ENCODE measurements around the gene SAA4. TPM values are rescaled to one million over a fixed set of nuclear protein-coding genes. Genes with fewer than 3 reads are reported as not detected.
"Not testable (repeated sequence)": the region's sequence is repeated elsewhere in the genome, so short reads cannot be mapped to it uniquely, and the experiment has no call there.

Gene SAA4
- total RNA-seq, 1 donor from 2014 or later: not detected

DNA sequence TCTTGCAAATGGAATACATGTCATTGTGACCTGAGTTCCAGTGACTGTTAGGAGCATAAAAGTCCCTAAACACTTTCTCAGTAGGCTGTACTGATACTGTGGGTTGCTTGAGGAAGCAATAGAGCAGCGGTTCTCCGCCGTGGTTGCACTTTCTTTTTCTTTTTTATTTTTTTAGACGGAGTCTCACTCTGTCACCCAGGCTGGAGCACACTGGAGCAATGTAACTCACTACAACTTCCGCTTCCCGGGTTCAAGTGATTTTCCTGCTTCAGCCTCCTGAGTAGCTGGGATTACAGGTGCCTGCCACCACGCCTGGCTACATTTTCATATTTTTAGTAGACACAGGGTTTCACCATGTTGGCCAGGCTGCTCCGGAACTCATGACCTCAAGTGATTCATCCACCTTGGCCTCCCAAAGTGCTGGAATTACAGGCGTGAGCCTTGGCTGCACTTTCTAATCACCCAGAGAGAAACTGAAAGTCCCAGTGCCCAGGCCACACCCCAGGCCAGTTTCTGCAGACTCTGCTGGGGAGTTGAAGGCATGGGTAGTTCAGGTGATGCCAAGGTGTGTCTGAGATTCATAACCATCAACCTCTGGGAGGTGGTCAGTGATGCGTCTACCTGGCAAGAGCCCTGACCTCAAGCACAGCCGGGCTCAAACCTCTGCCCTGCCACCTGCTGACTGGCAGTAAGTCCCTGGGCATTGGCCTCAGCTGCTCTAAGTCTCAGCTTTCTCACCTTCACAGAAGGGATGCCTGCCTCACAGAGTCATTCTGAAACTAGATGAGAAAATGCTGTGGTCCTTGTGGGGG lies 10.0 kb upstream of the SAA4 start:
- DNase-seq: not testable (repeated sequence)

DNA sequence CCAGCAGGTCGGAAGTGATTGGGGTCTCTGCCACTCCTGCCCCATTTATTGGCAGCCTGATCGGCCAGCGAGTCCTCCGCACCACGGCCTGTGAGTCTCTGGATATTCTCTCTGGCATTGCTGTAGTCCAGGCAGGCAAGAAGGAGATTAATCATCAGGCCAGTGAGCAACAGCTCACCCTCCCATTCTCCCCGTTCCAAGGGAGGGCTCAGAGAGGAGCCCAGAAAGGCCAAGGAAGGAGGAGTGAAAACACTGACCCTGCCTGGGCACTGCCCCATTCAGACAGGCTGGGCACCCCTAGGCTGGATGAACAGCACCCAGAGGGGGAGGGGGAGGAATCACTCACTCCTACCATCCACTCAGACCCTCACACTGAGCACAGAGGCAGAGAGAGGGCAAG lies 8.8 kb upstream of the SAA4 start:
- no peak for DNase-seq

DNA sequence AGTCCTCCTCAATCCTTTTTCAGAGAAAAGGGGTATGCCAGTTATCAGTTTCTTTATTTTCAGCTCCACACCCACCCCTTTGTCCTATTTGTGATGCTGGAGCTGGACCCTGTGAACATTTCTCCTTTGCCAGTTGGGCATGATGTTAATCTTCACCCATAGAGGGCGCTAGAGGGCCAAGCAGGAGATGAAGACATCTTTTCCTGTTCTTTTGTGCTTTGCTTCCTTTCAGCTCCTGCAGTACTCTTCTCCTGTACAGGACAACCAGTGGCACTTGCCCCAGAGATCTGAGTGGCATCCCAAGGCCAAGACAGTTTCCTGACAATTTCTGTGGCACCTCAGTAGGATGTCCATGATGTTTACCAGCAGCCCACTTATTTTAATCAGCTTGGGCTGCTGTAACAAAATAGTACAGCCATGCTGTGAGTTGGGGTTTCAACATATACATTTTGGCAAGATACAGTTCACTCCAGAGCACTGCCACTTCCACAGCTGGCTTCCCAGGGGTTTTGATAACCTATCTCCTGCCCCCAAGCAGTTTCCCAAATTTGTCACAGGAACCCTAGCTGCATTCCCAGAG lies 7.3 kb upstream of the SAA4 start:
- no peak for DNase-seq

DNA sequence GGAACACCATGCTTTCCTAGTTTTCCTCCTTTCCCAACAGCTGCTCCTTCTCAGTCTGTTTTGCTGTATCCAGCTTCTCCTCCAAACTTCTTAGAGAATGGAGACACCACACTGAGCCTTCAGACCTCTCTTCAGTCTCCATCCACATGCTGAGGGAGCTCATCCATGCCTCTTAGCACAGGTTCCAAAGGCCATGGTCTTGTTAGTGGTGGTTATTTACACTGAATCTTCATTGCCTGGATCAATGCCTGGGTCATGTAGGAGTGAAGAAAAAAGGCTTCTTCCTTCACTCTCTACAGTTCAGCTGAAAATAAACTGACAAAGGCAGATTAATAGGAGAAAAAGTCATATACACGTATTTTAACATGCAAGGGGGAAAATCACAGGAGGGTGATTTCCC lies 3.1 kb upstream of the SAA4 start:
- DNase-seq: no peak

DNA sequence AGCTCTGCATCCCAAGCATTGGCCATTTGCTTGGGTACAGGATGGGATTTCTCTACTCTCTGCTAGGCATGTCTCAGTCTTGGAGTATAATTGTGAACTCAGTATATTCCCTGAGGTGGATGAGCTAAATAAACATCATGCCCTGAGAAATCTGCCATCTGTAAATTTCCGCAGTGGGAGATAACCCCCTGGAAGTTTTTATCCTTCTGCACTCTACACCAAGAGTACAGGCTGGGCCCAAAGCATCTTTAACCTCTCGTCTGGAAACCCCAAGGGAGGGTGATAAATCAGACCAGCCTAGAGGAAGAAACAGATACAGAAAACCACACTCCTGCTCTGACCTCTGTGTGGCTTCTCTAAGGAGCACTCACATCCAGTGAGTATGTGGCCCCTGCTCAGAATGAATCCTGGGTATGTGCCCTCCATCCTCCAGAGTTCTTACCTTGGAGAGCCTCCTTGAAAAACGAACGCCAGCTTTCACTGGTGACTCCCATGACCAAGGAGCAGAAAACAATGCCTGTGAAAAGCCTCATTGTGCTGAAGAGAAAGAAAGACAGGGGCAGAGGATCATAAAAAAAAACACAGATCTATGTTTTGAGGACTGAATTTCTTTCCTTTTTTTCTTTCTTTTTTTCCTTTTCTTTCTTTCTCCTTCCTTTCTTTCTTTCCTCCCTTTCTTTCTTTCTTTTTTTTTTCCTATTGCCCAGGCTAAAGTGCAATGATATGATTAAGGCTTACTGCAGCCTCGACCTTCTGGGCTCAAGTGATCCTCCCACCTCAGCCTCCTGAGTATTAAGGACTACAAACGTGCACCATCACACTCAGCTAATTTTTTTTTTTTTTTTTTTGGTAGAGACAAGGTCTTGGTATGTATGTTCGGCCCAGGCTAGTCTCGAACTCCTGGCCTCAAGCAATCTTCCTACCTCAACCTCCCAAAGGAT lies 938 bp downstream of the SAA4 start:
- DNase-seq: no peak

DNA sequence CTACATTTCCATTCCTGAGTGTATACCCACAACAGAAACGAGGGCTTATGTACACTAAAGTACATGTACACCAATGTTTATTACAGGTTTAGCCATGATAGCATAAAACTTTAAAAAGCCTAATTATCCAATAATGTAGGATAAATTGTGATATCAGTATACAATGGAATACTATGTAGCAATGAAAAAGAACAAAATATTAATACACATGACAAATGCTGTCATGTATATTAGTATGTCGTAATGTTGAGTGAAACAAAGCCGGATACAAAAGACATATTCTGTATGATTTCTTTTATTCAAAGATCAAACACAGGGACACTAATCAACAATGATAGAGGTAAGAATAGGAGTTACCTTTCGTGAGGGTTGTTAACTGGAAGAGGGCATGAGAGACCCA lies 2.7 kb downstream of the SAA4 start:
- DNase-seq: no peak

DNA sequence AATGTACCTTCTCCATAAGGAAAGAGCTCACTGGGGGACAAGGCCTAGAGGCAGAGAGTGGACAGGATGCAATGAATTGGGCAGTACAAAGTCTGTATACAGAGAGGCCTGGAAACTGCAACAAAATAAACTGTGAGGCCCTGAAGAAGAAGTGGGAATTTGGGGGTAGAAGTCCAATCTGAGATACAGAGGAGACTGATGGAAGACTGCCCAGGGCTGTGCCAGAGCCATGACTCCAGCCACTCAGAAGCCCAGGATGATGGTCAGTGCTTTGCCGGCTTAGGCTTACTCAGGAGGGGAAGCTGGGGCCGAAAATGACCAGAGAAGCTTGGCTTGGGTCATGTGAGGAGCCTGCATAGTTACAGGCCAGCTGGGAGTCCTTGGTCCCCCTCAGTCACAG lies 5.7 kb downstream of the SAA4 start:
- no peak for DNase-seq

DNA sequence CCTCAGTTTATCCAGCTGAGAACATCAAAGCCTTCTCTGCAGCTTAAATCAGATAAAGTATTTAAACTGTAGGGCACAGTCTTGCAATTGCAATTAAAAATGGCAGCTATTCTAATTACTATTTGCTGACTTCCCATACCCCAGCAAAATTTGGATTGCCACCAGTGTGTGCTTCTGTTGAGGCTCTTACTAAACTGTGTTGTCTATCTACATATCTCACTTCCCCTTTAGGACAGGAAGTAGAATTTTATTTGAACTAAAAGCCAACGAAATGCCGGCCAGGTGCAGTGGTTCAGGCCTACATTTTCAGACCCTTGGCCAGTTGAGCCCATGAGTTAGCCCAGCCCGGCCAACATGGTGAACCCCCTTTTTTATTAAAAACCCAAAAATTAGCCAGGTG lies 7.1 kb downstream of the SAA4 start:
- DNase-seq: no peak

DNA sequence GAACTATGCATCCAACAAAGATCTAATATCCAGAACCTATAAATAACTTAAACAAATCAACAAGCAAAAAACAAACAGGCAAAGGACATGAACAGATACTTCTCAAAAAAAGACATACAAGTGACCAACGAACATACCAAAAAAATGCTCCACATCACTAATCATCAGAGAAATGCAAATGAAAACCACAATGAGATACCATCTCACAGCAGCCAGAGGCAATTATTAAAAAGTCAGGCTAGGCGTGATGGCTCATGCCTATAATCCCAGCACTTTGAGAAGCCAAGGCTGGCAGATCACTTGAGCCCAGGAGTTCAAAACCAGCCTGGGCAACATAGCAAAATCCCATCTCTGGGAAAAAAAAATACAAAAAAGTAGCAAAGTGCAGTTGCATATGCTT lies 10.7 kb downstream of the SAA4 start:
- DNase-seq: no peak

DNA sequence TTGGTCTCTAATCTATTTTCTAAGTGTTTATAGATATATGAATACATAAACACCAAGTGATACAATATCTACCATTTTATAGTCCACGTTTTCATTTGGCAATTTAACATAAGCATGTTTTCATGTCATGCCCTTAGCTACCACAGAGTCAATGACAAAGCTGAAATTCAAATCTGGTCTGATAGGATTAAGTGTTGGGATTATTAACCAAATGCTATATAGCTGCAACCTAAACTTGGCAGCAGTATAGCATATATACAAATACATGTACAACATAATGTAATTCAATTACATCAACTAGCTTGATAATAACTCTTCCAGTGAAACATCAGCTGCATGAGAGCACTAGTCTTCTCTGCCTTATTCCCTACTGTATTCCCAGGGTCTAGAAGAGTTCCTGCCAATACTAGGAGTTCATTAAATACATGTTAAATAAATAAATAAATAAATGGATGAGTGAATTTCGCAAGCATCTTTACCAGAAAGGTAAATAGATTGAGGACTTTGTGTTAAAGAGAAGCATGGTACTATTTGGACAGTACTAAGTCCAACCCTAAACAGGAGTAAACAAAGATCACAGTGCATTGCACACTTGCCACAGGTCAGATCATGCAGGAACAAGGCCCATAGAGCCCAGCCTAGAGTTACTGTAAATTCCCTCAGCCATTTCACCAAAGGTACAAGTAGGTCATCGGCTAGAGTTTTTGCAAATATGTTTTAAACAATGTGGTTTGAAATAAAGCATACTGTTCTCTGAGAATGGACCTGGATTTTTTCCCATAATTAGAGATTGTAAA lies 12.8 kb downstream of the SAA4 start:
- no peak for DNase-seq

DNA sequence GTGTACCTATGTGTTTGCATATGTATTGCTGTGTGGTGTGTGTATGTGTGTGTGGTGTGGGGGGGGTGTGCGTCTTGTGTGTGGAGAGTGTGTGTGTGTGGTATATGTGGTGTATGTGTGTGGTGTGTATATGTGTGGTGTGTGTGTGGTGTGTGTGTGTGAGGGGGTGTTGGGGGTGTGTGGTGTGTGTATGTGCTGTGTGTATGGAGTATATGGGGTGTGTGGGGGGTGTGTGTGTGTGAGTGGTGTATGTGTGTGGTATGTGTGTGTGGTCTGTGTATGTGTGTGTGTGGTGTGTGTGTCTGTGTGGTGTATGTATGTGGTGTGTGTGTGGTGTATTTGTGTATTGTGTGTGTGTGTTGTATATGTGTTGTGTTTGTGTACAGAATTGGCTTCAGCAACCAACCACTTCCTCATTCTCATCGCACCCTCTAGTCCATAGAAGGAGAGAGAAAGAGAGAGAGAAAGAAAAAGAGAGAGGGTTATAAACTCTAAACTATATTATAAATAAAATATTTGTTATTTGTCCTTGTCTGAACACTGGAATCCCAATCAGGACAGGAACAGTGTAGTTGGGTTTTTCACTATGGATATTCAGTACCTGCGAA lies 13.7 kb downstream of the SAA4 start:
- no peak for DNase-seq

DNA sequence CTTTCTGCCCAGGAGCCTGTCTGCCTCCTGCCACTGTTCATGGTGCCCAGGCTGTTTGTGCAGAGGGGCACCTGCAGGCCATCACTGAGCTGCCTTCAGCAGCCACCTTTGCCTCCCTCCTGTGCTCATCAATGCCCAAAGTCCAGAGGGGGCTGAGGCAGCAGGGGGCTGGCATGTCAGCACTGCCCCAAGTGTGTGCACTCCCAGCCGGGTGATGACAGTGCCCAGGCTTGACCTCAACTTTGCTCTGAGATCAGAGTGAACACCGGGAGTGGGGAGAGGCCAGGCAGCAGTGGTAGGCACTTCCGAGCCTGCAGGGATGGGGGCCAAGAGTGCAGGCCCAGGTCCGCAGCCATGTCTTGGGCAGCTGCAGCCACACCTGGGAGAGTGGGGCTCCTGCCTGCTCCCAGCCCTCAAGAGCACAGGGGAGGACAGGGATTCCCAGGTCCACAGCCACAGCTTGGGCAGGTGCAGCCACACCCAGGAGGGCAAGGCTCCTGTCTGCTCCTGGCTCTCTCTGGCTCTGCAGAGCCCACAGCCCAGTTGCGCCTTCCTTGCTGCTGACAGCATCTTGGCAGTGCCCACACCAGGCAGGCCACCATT lies 15.2 kb downstream of the SAA4 start:
- DNase-seq: no peak

DNA sequence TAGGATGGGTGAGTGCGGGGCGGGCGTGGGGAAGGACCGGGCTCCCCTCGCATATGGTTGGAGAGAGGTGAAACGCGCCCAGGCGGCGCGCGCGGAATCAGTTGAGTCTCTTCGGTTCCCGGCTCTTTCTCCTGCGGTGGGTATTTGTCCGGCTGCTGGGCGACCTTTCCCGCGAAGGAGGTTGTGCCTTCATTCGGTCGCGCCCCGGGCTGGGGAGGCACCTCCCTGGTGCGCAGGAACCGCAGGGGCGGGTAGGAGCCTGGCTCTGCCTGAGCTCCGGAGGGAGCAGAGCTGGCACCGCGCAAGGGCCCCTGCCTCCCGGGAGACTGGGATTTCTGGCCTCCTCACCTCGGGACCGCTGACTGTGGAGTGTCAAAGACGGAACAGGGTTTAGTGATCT lies 27.5 kb downstream of the SAA4 start:
- no peak for DNase-seq

DNA sequence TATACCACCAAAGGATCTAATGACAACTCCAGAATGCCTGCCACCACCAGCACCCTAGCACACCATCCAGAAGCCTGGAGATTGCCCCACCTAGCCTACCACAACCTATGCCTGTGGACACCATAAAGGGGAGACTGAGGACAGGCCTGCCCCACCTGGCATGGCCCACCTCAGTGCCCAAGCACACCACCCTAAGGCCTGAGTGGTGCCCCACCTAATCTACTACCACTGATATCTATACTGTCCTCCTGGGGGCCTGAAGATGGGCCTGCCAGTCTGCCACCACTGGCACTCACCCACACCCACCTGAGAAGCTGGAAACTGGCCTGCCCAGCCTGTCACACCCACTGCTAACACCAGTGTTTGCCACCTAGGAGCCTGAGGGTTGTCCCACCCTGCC lies 31.8 kb downstream of the SAA4 start:
- DNase-seq: no peak

DNA sequence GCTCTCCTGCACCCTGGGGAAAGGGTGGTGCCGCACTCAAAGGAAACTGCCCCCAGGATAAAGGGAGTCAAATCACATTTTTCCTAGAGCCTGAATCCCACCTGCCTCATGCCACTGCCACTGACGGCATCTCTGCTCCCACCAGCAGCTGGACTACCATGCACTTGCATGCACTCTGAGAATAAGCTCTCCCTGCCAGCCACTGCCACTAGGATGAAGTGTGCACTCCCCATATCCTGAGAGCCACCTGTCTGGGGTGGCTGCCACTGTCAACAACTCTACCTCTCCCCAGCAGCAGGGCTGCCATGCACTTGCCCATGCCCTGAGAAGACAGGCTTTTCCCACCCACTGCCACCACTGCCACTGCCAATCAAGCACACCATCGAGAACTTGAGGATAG lies 32.4 kb downstream of the SAA4 start:
- DNase-seq: no peak

DNA sequence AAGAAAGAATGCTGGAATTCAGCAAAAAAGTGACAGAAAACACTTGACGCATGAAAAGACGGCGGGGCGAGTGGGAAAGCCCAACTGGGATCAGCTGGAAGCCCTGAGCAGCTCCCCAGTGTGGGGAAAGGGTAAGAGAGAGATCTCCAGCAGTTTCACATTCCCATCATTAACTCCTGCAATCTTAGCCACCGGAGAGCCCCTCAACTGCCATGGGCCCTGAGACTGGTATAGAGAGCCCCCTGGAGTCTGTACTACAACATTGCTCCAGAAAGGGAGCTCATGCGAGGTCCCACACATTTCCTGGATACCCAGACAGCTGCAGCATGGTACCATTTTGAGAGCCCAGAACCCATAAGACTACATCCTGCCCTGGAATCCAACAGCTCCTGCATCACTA lies 32.9 kb downstream of the SAA4 start:
- no peak for DNase-seq

DNA sequence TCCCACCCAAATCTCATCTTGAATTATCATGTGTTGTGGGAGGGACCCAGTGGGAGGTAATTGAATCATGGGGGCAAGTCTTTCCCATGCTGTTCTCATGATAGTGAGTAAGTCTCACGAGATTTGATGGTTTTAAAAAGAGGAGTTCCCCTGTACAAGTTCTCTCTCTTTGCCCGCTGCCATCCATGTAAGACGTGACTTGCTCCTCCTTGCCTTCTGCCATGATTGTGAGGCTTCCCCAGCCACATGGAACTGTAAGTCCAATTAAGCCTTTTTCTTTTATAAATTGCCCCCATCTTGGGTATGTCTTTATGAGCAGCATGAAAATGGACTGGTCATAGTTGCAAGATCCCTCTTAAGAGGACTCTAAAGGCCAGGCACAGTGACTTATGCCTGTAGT lies 38.9 kb downstream of the SAA4 start:
- DNase-seq: not testable (repeated sequence)

DNA sequence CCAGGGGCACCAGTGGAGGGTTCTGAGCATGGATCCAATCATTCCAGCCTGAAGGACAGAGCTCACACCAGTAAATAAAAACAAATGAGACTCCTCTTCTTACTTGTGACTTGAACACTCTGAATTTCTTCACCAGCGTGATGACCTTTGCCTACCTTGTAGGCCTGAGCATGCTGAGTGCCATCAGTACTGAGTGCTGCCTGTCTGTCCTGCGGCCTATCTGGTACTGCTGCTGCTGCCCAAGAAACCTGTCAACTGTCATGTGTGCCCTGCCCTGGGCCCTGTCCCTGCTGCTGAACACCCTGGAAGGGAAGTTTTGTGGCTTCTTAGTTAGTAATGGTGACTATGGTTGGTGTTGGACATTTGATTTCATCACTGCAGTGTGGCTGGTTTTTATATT lies 40.1 kb downstream of the SAA4 start:
- DNase-seq: no peak

DNA sequence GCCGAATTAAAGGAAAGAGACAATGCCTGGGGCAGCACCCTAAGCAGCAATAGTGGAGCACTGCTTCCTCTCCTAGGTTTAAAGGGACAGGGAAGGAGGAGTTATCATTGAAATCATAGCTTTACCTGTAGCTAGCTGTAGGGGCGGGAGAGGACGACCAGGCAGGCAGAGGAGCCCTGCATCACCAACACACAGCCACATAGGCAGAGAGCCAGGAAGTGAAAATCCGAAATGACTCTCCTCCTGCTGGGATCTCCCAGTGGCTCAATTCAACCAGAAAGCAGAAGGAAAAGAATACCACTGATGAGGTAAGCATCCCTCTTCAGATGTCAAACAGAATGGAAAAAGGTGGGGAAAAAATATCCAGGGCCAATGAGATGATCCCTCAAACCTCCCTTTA lies 43.6 kb downstream of the SAA4 start:
- DNase-seq: no peak

DNA sequence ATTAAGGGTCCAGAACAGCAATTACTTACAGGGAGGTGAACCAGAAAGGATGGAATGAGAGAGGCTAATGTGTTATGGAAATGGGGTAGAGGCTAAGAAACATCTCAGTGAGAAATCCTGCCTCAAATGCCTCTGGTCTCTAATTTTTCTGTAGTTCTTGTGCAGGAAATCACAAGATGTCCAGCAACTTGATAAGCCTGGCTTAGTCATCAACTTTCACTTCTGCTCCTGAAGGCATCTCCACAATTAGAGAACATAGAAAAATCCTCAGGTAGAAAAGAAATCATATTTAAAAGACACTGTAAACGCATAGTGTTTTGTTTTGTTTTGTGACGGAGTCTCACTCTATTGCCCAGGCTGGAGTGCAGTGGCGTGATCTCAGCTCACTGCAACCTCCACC lies 45.2 kb downstream of the SAA4 start:
- DNase-seq: no peak

DNA sequence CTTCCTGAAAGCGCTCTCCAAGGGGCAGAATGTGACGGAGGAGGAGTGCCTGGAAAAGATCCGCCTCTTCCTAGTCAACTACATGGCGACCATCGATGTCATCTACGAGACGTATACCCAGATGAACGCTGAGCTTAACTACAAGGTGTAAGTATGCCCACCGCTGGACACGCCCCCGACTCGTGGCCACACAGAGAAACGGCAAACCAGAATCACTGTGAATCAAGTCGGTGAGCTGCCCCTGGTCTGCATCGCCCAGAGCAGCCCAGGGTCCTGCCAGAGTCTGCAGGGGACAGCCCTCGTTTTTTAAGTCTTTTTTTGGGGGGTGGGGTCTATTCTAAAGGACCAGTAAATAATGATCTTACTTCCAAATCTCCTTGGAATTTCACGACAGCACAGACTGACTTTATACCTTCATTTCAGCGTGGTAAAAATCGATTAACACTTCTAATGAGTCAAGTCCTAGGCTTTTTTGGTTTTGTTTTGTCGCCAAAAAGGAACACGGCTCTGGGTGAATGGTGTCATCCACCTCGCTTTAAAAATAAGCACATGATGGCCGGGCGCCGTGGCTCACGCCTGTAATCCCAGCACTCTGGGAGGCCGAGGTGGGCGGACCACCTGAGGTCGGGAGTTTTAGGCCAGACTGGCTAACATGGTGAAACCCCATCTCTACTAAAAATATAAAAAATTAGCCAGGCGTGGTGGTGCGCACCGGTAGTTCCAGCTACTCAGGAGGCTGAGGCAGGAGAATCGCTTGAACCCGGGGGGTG lies 46.9 kb downstream of the SAA4 start:
- DNase-seq: not testable (repeated sequence)
